Measurements from ENCODE around the gene NOTUM. TPM values are rescaled to one million over a fixed set of nuclear protein-coding genes. Genes with fewer than 3 reads are reported as not detected.

The NOTUM gene
- total RNA-seq, 4 donors from 2014 or later: 0.40 TPM; not detected in 3

DNA sequence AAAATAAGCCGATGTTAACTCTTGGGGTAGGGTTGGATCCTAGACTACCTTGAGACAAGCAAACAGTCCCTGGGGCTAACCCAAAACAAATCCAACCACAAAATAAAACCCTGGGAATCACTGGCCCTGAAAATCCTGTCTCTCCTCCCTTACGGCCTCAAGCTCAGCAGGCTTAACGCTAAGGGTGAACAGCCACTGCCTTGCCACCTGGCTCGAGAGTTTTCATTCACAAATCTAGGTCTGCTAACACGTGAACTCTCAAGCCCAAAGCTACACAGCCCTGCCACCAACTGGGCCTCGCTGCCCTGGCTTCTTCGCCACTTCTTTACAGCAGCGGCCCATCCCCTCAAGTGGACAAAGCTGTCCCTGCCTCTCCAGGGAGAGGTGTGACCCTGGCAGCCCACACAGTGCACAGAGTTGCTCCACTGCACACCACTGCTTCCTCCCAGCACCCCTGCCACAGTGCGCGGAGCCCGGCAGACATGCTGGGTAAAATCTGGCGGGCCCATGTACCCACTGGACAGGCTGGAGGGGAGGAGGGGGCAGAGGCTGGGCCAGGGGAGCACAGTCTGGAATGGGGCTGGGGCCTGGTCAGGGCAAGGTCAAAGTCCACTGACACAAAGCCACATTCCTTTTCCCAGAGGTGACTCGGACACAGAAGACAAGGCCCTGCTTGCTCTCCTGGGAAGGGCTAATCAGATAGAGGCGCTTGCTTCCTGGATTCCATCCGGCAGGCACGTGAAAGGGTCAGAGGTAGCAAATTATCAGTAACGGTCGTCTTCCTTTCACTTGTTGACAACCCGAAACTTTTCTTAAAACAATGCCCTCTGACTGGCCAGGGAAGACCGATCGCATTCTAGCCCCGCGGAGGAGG, 50.8 kb downstream of the NOTUM start:
- H3K27me3 ChIP-seq: no peaks in the 10 kb centered on the region
- H3K4me1 ChIP-seq: peaks cover 14 to 19% of the 10 kb centered on the region in 2 donors
- peak; percentile 69 to 72 for DNase-seq
- TF ChIP-seq, protein P1, sequence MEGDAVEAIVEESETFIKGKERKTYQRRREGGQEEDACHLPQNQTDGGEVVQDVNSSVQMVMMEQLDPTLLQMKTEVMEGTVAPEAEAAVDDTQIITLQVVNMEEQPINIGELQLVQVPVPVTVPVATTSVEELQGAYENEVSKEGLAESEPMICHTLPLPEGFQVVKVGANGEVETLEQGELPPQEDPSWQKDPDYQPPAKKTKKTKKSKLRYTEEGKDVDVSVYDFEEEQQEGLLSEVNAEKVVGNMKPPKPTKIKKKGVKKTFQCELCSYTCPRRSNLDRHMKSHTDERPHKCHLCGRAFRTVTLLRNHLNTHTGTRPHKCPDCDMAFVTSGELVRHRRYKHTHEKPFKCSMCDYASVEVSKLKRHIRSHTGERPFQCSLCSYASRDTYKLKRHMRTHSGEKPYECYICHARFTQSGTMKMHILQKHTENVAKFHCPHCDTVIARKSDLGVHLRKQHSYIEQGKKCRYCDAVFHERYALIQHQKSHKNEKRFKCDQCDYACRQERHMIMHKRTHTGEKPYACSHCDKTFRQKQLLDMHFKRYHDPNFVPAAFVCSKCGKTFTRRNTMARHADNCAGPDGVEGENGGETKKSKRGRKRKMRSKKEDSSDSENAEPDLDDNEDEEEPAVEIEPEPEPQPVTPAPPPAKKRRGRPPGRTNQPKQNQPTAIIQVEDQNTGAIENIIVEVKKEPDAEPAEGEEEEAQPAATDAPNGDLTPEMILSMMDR (IDR thresholded peaks at IDR 0.05): no peak
- no peak for TF ChIP-seq POLR2A (IDR thresholded peaks at IDR 0.05)
- peak overlapping the region in 1 of 3 donors; percentile 24 for H3K27ac ChIP-seq
- H3K4me3 ChIP-seq (replicated peaks in 1 of 3): peak overlapping the region; percentile 55 to 69 (median 68)
- intact Hi-C loops (cut with DNase I): no loop called here
- peaks cover 20 to 27% of the 10 kb centered on the region in 2 donors for H3K36me3 ChIP-seq
- WGBS, 2 donors: 35 to 40% methylated on average over 18 to 23 of the region's 23 CpGs
- H3K9me3 ChIP-seq: no peaks in the 10 kb centered on the region

DNA sequence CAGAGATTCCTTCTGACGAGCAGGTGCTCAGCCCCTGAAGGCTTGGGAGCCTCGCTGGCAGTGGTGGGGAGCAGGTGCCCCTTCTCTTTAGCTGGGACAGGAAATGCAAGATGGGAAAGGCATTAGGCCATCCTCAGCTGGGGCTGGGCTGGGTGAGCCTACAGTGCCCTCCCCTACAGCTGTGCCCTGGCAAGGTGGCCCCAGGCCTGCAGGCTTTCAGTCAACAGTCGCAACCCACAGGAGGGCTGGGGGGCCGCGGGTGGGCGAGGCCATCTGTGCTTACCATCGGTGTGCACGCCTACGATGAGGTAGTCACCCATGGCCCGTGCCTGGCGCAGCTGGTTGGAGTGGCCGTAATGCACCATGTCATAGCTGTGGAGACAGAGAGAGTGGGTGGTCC, 51.8 kb downstream of the NOTUM start:
- Histone ChIP-seq H3K27ac (no peak overlapping the region), H3K4me3 (replicated peaks in 1 of 3) (no peak overlapping the region), H3K4me1 (peaks cover 14 to 19% of the 10 kb centered on the region in 2 donors), H3K27me3 (no peaks in the 10 kb centered on the region), H3K9me3 (no peaks in the 10 kb centered on the region), H3K36me3 (peaks cover 10 to 17% of the 10 kb centered on the region in 2 donors)
- WGBS, 2 donors: 96 to 100% methylated on average over 5 to 8 of the region's 12 CpGs
- no peak for TF ChIP-seq POLR2A (IDR thresholded peaks at IDR 0.05)
- TF ChIP-seq, protein P1 (IDR thresholded peaks at IDR 0.05): no peak
- intact Hi-C loops (cut with DNase I): no loop called here
- DNase-seq: no peak

DNA sequence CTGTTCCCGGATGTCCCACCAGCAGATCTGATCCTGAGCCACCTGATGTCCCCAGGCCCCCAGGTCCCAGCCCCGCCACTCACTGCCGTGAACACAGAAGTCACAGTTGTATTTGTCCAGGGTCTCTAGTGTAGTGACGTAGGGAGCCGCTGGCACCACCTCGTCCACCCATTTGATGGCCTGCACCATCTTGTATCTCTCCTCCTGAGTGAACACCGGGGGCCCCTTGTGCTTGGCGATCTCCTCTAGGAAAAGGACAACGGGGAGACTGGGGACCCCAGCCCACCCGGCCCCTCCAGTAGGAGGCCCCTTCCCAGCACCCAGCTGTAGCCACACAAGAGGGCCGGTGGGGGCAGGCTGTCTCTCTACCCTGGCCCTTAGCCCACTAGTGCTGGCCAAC, 52.2 kb downstream of the NOTUM start:
- TF ChIP-seq POLR2A (IDR thresholded peaks at IDR 0.05): no peak
- TF ChIP-seq, protein P1 (IDR thresholded peaks at IDR 0.05): no peak
- intact Hi-C loops (cut with DNase I): no loop called here
- Histone ChIP-seq H3K4me3 (replicated peaks in 1 of 3) (no peak overlapping the region), H3K36me3 (peaks cover 6 to 13% of the 10 kb centered on the region in 2 donors), H3K27me3 (no peaks in the 10 kb centered on the region), H3K9me3 (no peaks in the 10 kb centered on the region), H3K27ac (no peak overlapping the region), H3K4me1 (peaks cover 14 to 19% of the 10 kb centered on the region in 2 donors)
- 100% methylated on average over 3 to 9 of the region's 11 CpGs for WGBS, 2 donors
- no peak for DNase-seq

DNA sequence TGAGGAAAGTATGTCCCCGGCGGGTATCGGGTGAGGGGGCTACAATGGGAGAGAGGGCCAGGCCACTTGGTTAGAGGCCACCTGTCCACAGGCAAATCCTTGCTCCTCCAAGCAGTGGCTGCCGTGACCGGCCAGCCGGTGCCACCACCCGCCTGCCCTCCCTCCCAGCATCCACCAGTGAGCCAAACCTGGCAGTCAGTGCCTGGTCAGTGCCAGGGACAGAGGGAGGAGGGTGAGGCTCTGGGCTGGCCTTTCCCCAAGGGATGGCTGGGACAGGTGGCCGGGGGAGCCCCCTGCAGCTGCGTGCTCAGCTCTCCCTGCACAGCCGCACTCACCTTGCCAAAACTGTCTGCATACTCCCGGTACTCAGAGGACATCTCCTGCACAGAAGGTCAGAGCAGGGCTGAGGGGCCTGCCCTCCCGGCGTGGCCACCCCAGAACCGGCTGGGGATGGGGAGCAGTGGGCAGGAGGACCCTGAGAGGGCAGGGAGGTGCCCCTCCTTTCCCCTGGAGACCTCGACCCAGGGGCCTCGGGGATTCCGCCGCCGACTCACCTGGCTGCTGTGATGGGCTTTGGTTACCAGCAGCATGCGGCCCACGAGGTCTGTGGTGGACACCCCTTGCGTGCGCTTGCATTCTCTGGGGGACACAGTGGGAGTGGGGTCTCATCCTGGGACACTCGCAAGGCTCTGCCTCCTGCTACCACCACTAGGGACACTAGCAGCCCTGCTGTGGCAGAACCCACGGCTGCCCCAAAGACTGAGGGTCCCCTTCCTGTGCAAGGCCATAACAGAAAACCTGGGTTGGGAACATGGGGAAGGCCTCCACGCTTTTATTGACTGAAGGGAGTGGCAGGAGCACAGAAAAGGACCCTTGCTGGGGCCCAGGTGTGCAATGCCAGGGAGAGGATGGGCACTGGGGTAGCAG, 53.5 kb downstream of the NOTUM start:
- peaks cover 0 to 6% of the 10 kb centered on the region in 2 donors for H3K36me3 ChIP-seq
- no peaks in the 10 kb centered on the region for H3K9me3 ChIP-seq
- H3K4me3 ChIP-seq (replicated peaks in 1 of 3): no peak overlapping the region
- intact Hi-C loops (cut with DNase I): no loop called here
- TF ChIP-seq, protein P1 (IDR thresholded peaks at IDR 0.05): no peak
- no peak for TF ChIP-seq POLR2A (IDR thresholded peaks at IDR 0.05)
- peaks cover 14 to 23% of the 10 kb centered on the region in 2 donors for H3K4me1 ChIP-seq
- H3K27me3 ChIP-seq: no peaks in the 10 kb centered on the region
- no peak for DNase-seq
- no peak overlapping the region for H3K27ac ChIP-seq
- WGBS, 2 donors: 91 to 98% methylated on average over 8 to 12 of the region's 26 CpGs

Data from thyroid gland (tissue), 4 donors.